Chondrocyte (in vitro differentiated cells): Measurements from ENCODE around the gene FCGBP. TPM values are rescaled to one million over a fixed set of nuclear protein-coding genes. Genes with fewer than 3 reads are reported as not detected.

Experiments
- DNase-seq: peaks from one replicate; pipeline ENCODE4 v3.0.0; 2021; ENCODE audit warnings: mixed read lengths, low spot score
- H3K27ac Mint-ChIP-seq: one replicate; pipeline ENCODE4 v1.8.0; 2021; ENCODE audit warnings: mild to moderate bottlenecking, moderate library complexity, mixed read lengths; ENCODE audit not compliant: unreplicated experiment
- H3K27me3 Mint-ChIP-seq: 2 replicates; pipeline ENCODE4 v1.8.0; 2021; ENCODE audit warnings: low read depth, mixed read lengths
- H3K36me3 Mint-ChIP-seq: 2 replicates; pipeline ENCODE4 v1.8.0; 2021; ENCODE audit warnings: low read depth, mixed read lengths
- H3K4me1 Mint-ChIP-seq: 2 replicates; pipeline ENCODE4 v1.8.0; 2021; ENCODE audit warnings: low read depth, mild to moderate bottlenecking, mixed read lengths
- H3K4me3 Mint-ChIP-seq: one replicate; pipeline ENCODE4 v1.8.0; 2021; ENCODE audit warnings: mild to moderate bottlenecking, moderate library complexity, mixed read lengths; ENCODE audit not compliant: unreplicated experiment
- H3K9me3 Mint-ChIP-seq: 2 replicates; pipeline ENCODE4 v1.8.0; 2021; ENCODE audit warnings: low read depth, mixed read lengths
- CTCF ChIP-seq: fragments of 200-600 bp; sonication (generic); IDR thresholded peaks from 2 replicates; pipeline ENCODE4 v1.5.0; 2021; ENCODE audit warnings: antibody characterized with exemption, mild to moderate bottlenecking, moderate library complexity
- long read RNA-seq: library from polyadenylated mRNA; stranded (forward); transcript quantifications from one replicate; pipeline ENCODE4 v2.0.0, GENCODE V29; 2021
- total RNA-seq: library from RNA; stranded (reverse); gene quantifications from 3 replicates; pipeline ENCODE4 v1.2.1, GENCODE V29; 2021

Gene FCGBP
- 0.31 to 1.6 TPM (median 0.42 TPM) in 3 replicates for total RNA-seq
- long read RNA-seq = 0 reads

GRCh38 chr19:39934584-39935363, at the start of gene FCGBP:
FCGBP (minus strand) TSS chr19:39934634.
- no peaks in the 10 kb centered on the region for H3K36me3 Mint-ChIP-seq
- peaks cover 16% of the 10 kb centered on the region for H3K9me3 Mint-ChIP-seq
- no peaks in the 10 kb centered on the region for H3K4me1 Mint-ChIP-seq
- TF ChIP-seq CTCF = no peak
- no peak within 1 kb of the TSS for H3K4me3 Mint-ChIP-seq
- peaks cover 7% of the 10 kb centered on the region for H3K27me3 Mint-ChIP-seq
- no peak for DNase-seq
- no peak within 1 kb of the TSS for H3K27ac Mint-ChIP-seq

GRCh38 chr19:39983695-39984300, 49.4 kb upstream of the FCGBP start:
- H3K27me3 Mint-ChIP-seq = no peaks in the 10 kb centered on the region
- H3K4me1 Mint-ChIP-seq = peaks cover 10% of the 10 kb centered on the region
- peaks cover 48% of the 10 kb centered on the region for H3K36me3 Mint-ChIP-seq
- H3K9me3 Mint-ChIP-seq = peaks cover 33% of the 10 kb centered on the region
- TF ChIP-seq CTCF = no peak
- H3K27ac Mint-ChIP-seq = no peak overlapping the region
- DNase-seq = no peak
- H3K4me3 Mint-ChIP-seq = no peak overlapping the region

- Mint-ChIP-seq H3K9me3 (peaks cover 32% of the 10 kb centered on the region), H3K27ac (no peak overlapping the region), H3K27me3 (no peaks in the 10 kb centered on the region), H3K36me3 (peaks cover 53% of the 10 kb centered on the region), H3K4me1 (peaks cover 10% of the 10 kb centered on the region), H3K4me3 (no peak overlapping the region)
- no peak for TF ChIP-seq CTCF
- DNase-seq = no peak
These were observed 48.4 kb upstream of the FCGBP start for GRCh38 chr19:39982883-39983282.

- peaks cover 40% of the 10 kb centered on the region for H3K36me3 Mint-ChIP-seq
- H3K27ac Mint-ChIP-seq = no peak overlapping the region
- no peak overlapping the region for H3K4me3 Mint-ChIP-seq
- H3K4me1 Mint-ChIP-seq = peaks cover 24% of the 10 kb centered on the region
- H3K27me3 Mint-ChIP-seq = no peaks in the 10 kb centered on the region
- H3K9me3 Mint-ChIP-seq = no peaks in the 10 kb centered on the region
- no peak for TF ChIP-seq CTCF
- DNase-seq = no peak
These were observed 40.1 kb upstream of the FCGBP start for GRCh38 chr19:39974377-39975155.

GRCh38 chr19:39971380-39972035, 37.1 kb upstream of the FCGBP start:
- H3K9me3 Mint-ChIP-seq = no peaks in the 10 kb centered on the region
- no peak for DNase-seq
- H3K36me3 Mint-ChIP-seq = peaks cover 23% of the 10 kb centered on the region
- H3K27me3 Mint-ChIP-seq = no peaks in the 10 kb centered on the region
- H3K27ac Mint-ChIP-seq = peak overlapping the region; percentile 98
- peaks cover 30% of the 10 kb centered on the region for H3K4me1 Mint-ChIP-seq
- peak overlapping the region; percentile 97 for H3K4me3 Mint-ChIP-seq
- TF ChIP-seq CTCF = no peak
